CD4-positive, alpha-beta T cell (primary cell): ENCODE measurements around the gene YDJC. TPM values are rescaled to one million over a fixed set of nuclear protein-coding genes. Genes with fewer than 3 reads are reported as not detected.
A peak's percentile ranks its signal among the peaks of the same experiment; 100 is the strongest.
"Not testable (repeated sequence)": the region's sequence is repeated elsewhere in the genome, so short reads cannot be mapped to it uniquely, and the experiment has no call there.

Experiments used
- ATAC-seq: fragments of 200-7000 bp; cut with Tn5 transposase; one replicate; pipeline ENCODE4 v1.10.0; 2022; ENCODE audit warnings: mild to moderate bottlenecking; ENCODE audit not compliant: poor library complexity
- CTCF ChIA-PET: fragments of 350-600 bp; sonication (Branson Sonifier 250); formaldehyde crosslinking; loops from one replicate; lab custom pipeline; 2021; ENCODE audit warnings: antibody characterized with exemption, inconsistent platforms; lab: Charles Lee
- POLR2A ChIA-PET: fragments of 350-600 bp; sonication (Branson Sonifier 250); formaldehyde crosslinking; loops from one replicate; lab custom pipeline; 2021; ENCODE audit warnings: antibody characterized with exemption, inconsistent platforms; lab: Charles Lee
- DNase-seq, 14 experiments: peaks; one replicate each; pipeline ENCODE4 v3.0.0-alpha.2; 2013 to 2020; ENCODE audit warnings: mixed read lengths in 2 of 14
- H3K27ac ChIP-seq, 2 donors: one replicate each; pipeline versions ENCODE4 v1.5.1 to v1.7.0; 2013; ENCODE audit warnings: low read length in 2 of 2, low read depth in 1 of 2, mild to moderate bottlenecking in 1 of 2
- H3K27me3 ChIP-seq, 2 experiments: 1 replicate in 1 of 2; 2 replicates in 1 of 2; pipeline versions ENCODE4 v1.6.1 to v1.7.0; 2013; ENCODE audit warnings: low read length in 2 of 2, control low read depth in 1 of 2, mild to moderate bottlenecking in 1 of 2, moderate library complexity in 1 of 2; ENCODE audit not compliant: insufficient read depth in 2 of 2, control insufficient read depth in 1 of 2
- H3K36me3 ChIP-seq: one replicate; pipeline ENCODE4 v1.6.1; 2013; ENCODE audit warnings: low read length, control low read depth; ENCODE audit not compliant: insufficient read depth
- H3K4me1 ChIP-seq: one replicate; pipeline ENCODE4 v1.6.1; 2013; ENCODE audit warnings: low read length, control low read depth; ENCODE audit not compliant: insufficient read depth
- H3K4me3 ChIP-seq: one replicate; pipeline ENCODE4 v1.5.1; 2013; ENCODE audit warnings: mild to moderate bottlenecking, low read length, moderate library complexity
- H3K9me3 ChIP-seq, 2 experiments: 1 replicate in 1 of 2; 2 replicates in 1 of 2; pipeline versions ENCODE4 v1.6.1 to v1.7.0; 2013; ENCODE audit warnings: low read length in 2 of 2, mild to moderate bottlenecking in 2 of 2, control low read depth in 1 of 2, moderate library complexity in 1 of 2; ENCODE audit not compliant: control insufficient read depth in 1 of 2, insufficient read depth in 1 of 2
- H3K27ac Mint-ChIP-seq: one replicate; pipeline ENCODE4 v1.8.0; 2020; ENCODE audit warnings: mixed read lengths
- H3K27me3 Mint-ChIP-seq: one replicate; pipeline ENCODE4 v1.8.0; 2021; ENCODE audit warnings: mixed read lengths
- H3K36me3 Mint-ChIP-seq: one replicate; pipeline ENCODE4 v1.8.0; 2021; ENCODE audit warnings: low read depth, mixed read lengths
- H3K4me1 Mint-ChIP-seq: one replicate; pipeline ENCODE4 v1.8.0; 2021; ENCODE audit warnings: low read depth, mixed read lengths
- H3K4me3 Mint-ChIP-seq: one replicate; pipeline ENCODE4 v1.8.0; 2020; ENCODE audit warnings: mild to moderate bottlenecking, mixed read lengths
- H3K9me3 Mint-ChIP-seq: one replicate; pipeline ENCODE4 v1.8.0; 2020; ENCODE audit warnings: mixed read lengths
- intact Hi-C, 2 experiments: fragments of 100-400 bp; cut with DNase I in 1 of 2; cut with micrococcal nuclease in 1 of 2; formaldehyde crosslinking; loops; one replicate each; pipeline versions ENCODE4 v1.15.1 to v1.9.0; 2023 to 2025; cut with DNase I, micrococcal nuclease
- polyA plus RNA-seq, 2 donors: library from polyadenylated mRNA; unstranded; fragments of 120-200 nt; gene quantifications; one replicate each; pipeline ENCODE4 v1.2.1, GENCODE V29; 2013
- total RNA-seq, 174 experiments: library from RNA in 2 of 174; stranded (reverse) in 2 of 174; gene quantifications; one replicate each; pipeline ENCODE4 v1.2.3 and lab custom pipeline; 2021 to 2026
- TF ChIP-seq, protein P1 (sequence below): fragments of 200-600 bp; IDR thresholded peaks from one replicate; pipeline ENCODE4 v1.8.0; 2022; ENCODE audit warnings: antibody characterized with exemption, mild to moderate bottlenecking

Gene YDJC, protein sequence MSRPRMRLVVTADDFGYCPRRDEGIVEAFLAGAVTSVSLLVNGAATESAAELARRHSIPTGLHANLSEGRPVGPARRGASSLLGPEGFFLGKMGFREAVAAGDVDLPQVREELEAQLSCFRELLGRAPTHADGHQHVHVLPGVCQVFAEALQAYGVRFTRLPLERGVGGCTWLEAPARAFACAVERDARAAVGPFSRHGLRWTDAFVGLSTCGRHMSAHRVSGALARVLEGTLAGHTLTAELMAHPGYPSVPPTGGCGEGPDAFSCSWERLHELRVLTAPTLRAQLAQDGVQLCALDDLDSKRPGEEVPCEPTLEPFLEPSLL
- total RNA-seq, result 10 to 100 TPM; 23.9 to 25.2 TPM
- 32.1 TPM for polyA plus RNA-seq (2013, experiment 1 of 2)
- 33.3 TPM for polyA plus RNA-seq (2013, experiment 2 of 2)
- 13.1 to 71.3 (median 35.2) reads per million in 172 experiments for total RNA-seq (lab: John Stamatoyannopoulos, UW)

- H3K27ac ChIP-seq, result peak within 1 kb of the TSS; percentile 87 to 96
- H3K27ac Mint-ChIP-seq, result peak within 1 kb of the TSS; percentile 88
- no peaks in the 10 kb centered on the region for H3K27me3 ChIP-seq
- H3K4me3 ChIP-seq, result peak within 1 kb of the TSS; percentile 97
- DNase-seq (peak; percentile 90 to 98 (median 94)), ATAC-seq (peak; percentile 81)
- H3K4me1 Mint-ChIP-seq, result peaks cover 50% of the 10 kb centered on the region
- peak within 1 kb of the TSS; percentile 97 for H3K4me3 Mint-ChIP-seq
- TF ChIP-seq, protein P1, sequence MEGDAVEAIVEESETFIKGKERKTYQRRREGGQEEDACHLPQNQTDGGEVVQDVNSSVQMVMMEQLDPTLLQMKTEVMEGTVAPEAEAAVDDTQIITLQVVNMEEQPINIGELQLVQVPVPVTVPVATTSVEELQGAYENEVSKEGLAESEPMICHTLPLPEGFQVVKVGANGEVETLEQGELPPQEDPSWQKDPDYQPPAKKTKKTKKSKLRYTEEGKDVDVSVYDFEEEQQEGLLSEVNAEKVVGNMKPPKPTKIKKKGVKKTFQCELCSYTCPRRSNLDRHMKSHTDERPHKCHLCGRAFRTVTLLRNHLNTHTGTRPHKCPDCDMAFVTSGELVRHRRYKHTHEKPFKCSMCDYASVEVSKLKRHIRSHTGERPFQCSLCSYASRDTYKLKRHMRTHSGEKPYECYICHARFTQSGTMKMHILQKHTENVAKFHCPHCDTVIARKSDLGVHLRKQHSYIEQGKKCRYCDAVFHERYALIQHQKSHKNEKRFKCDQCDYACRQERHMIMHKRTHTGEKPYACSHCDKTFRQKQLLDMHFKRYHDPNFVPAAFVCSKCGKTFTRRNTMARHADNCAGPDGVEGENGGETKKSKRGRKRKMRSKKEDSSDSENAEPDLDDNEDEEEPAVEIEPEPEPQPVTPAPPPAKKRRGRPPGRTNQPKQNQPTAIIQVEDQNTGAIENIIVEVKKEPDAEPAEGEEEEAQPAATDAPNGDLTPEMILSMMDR, result no peak
- CTCF ChIA-PET, result interaction anchor here (0.5 to 5.1 kb wide), 18 partner anchors 13 to 647 kb away, joined by 3 to 89 read pairs (median 4); partner anchors contain the start of genes LZTR1, SDF2L1 and YPEL1
- no peaks in the 10 kb centered on the region for H3K9me3 Mint-ChIP-seq
- intact Hi-C loops, result loop anchor here (1.0 to 5.0 kb wide), 5 partner anchors 13 to 627 kb away; partner anchors contain the start of genes SDF2L1 (in 2 of the 2), THAP7 (in 1 of the 2) and UBE2L3 (in 1 of the 2)
- H3K9me3 ChIP-seq, result peaks cover 0 to 7% of the 10 kb centered on the region in 2 experiments
- peaks cover 31% of the 10 kb centered on the region for H3K36me3 Mint-ChIP-seq
- POLR2A ChIA-PET, result interaction anchor here (0.7 to 4.5 kb wide), 16 partner anchors 10 to 647 kb away, joined by 3 to 140 read pairs (median 6); partner anchors contain the start of genes LZTR1, PPIL2, SDF2L1 and THAP7
- peaks cover 29% of the 10 kb centered on the region for H3K36me3 ChIP-seq
- H3K4me1 ChIP-seq, result peaks cover 61% of the 10 kb centered on the region
- no peaks in the 10 kb centered on the region for H3K27me3 Mint-ChIP-seq
Observed at GRCh38 chr22:21629255-21630149, at the start of gene YDJC. TSS of gene YDJC (minus strand) at chr22:21630022. CDS start at chr22:21630014, 8 bp downstream.

- Mint-ChIP-seq H3K4me3 (no peak overlapping the region), H3K4me1 (no peaks in the 10 kb centered on the region), H3K27ac (no peak overlapping the region), H3K27me3 (no peaks in the 10 kb centered on the region), H3K36me3 (peaks cover 62% of the 10 kb centered on the region), H3K9me3 (no peaks in the 10 kb centered on the region)
- Histone ChIP-seq H3K4me1 (no peaks in the 10 kb centered on the region), H3K4me3 (no peak overlapping the region), H3K27me3 (no peaks in the 10 kb centered on the region), H3K36me3 (peaks cover 55% of the 10 kb centered on the region), H3K27ac (no peak overlapping the region), H3K9me3 (no peaks in the 10 kb centered on the region)
- POLR2A ChIA-PET, result no interaction called here
- CTCF ChIA-PET, result no interaction called here
- ATAC-seq (no peak), DNase-seq (no peak)
- TF ChIP-seq, protein P1, result no peak
- intact Hi-C loops, result no loop called here
Observed at GRCh38 chr22:21679383-21679782, 49.6 kb upstream of the YDJC start.

DNA sequence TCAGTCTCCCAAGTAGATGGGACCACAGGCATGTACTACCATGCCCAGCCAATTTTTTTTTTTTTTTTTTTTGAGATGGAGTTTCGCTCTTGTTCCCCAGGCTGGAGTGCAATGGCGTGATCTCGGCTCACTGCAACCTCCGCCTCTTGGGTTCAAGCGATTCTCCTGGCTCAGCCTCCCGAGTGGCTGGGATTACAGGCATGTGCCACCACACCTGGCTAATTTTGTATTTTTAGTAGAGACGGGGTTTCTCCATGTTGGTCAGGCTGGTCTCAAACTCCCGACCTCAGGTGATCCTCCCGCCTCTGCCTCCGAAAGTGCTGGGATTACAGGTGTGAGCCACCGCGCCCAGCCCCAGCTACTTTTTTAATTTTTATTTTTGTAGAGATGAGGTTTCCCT, 49.0 kb upstream of the YDJC start:
- intact Hi-C loops, H3K27ac ChIP-seq, H3K4me3 Mint-ChIP-seq: not testable (repeated sequence)

More for the DNA sequence above, 49.0 kb upstream of the YDJC start:
- H3K9me3 ChIP-seq, H3K4me3 ChIP-seq, H3K27me3 Mint-ChIP-seq, H3K4me1 ChIP-seq, H3K27ac Mint-ChIP-seq, CTCF ChIA-PET, ATAC-seq, H3K4me1 Mint-ChIP-seq, POLR2A ChIA-PET, H3K9me3 Mint-ChIP-seq, DNase-seq, H3K27me3 ChIP-seq: not testable (repeated sequence)
- peaks cover 66% of the 10 kb centered on the region for H3K36me3 Mint-ChIP-seq
- peaks cover 56% of the 10 kb centered on the region for H3K36me3 ChIP-seq
